ENCODE measurements around the gene PDZD4. TPM values are rescaled to one million over a fixed set of nuclear protein-coding genes. Genes with fewer than 3 reads are reported as not detected.

The PDZD4 gene
- polyA plus RNA-seq, 1 donor (not counting 4 experiments of a cell fraction or from before 2014, with no cell fraction given), result 0.05 TPM

GRCh38 chrX:153800746-153801145, 29.6 kb downstream of the PDZD4 start:
- no peak for TF ChIP-seq EZH2 (IDR thresholded peaks at IDR 0.05; ENCODE audit: low read length)
- TF ChIP-seq CTCF (optimal IDR thresholded peaks at IDR 0.05 in 1 of 3, IDR thresholded peaks at IDR 0.05 in 1 of 3, conservative IDR thresholded peaks at IDR 0.05 in 1 of 3; ENCODE audit: extremely low read depth in 1 of 3, insufficient read depth in 2 of 3, low read length in 3 of 3), result no peak
- Histone ChIP-seq H3K9ac (ENCODE audit: control insufficient read depth, extremely low read depth, insufficient read depth, low read length) (no peak overlapping the region), H2AFZ (ENCODE audit: control insufficient read depth, low read length) (no peak overlapping the region), H3K9me1 (ENCODE audit: control insufficient read depth, extremely low read depth, insufficient read depth, low read length) (no peaks in the 10 kb centered on the region), H4K20me1 (ENCODE audit: control insufficient read depth, extremely low read depth, insufficient read depth, low read length) (no peaks in the 10 kb centered on the region), H3K9me3 (ENCODE audit: control insufficient read depth, low read depth, low read length) (no peaks in the 10 kb centered on the region), H3K4me3 (ENCODE audit: control insufficient read depth in 2 of 3, extremely low read depth in 1 of 3, insufficient read depth in 2 of 3, low read depth in 1 of 3, low read length in 3 of 3) (no peak overlapping the region), H3K4me2 (ENCODE audit: control insufficient read depth, extremely low read depth, insufficient read depth, low read depth, low read length) (no peak overlapping the region), H3K36me3 (ENCODE audit: control insufficient read depth in 2 of 2, extremely low read depth in 1 of 2, insufficient read depth in 2 of 2, low read length in 2 of 2) (peaks cover 5 to 8% of the 10 kb centered on the region in 2 experiments), H3K27me3 (ENCODE audit: control insufficient read depth, extremely low read depth, insufficient read depth, low read length) (no peaks in the 10 kb centered on the region), H3K27ac (ENCODE audit: control insufficient read depth, insufficient read depth, low read length) (no peak overlapping the region), H3K79me2 (ENCODE audit: control insufficient read depth, insufficient read depth, low read length) (peaks cover 15% of the 10 kb centered on the region), H3K4me1 (ENCODE audit: control insufficient read depth, extremely low read depth, insufficient read depth, low read length) (no peaks in the 10 kb centered on the region)
- FAIRE-seq (no peak), DNase-seq (ENCODE audit: low read depth, low spot score) (no peak)
- dilution Hi-C loops (cut with MboI; ENCODE audit: extremely low pct_ligation_motif_present, low sequenced_read_pairs), result no loop called here

- no peak for TF ChIP-seq EZH2 (IDR thresholded peaks at IDR 0.05; ENCODE audit: low read length)
- TF ChIP-seq CTCF (optimal IDR thresholded peaks at IDR 0.05 in 1 of 3, IDR thresholded peaks at IDR 0.05 in 1 of 3, conservative IDR thresholded peaks at IDR 0.05 in 1 of 3; ENCODE audit: extremely low read depth in 1 of 3, insufficient read depth in 2 of 3, low read length in 3 of 3), result no peak
- no peak overlapping the region for H3K4me3 ChIP-seq (ENCODE audit: control insufficient read depth in 2 of 3, extremely low read depth in 1 of 3, insufficient read depth in 2 of 3, low read depth in 1 of 3, low read length in 3 of 3)
- dilution Hi-C loops (cut with MboI; ENCODE audit: extremely low pct_ligation_motif_present, low sequenced_read_pairs), result no loop called here
- no peak overlapping the region for H3K9ac ChIP-seq (ENCODE audit: control insufficient read depth, extremely low read depth, insufficient read depth, low read length)
- H3K36me3 ChIP-seq (ENCODE audit: control insufficient read depth in 2 of 2, extremely low read depth in 1 of 2, insufficient read depth in 2 of 2, low read length in 2 of 2), result peaks cover 5 to 9% of the 10 kb centered on the region in 2 experiments
- FAIRE-seq (no peak), DNase-seq (ENCODE audit: low read depth, low spot score) (no peak)
- H3K9me1 ChIP-seq (ENCODE audit: control insufficient read depth, extremely low read depth, insufficient read depth, low read length), result no peaks in the 10 kb centered on the region
- H4K20me1 ChIP-seq (ENCODE audit: control insufficient read depth, extremely low read depth, insufficient read depth, low read length), result no peaks in the 10 kb centered on the region
- peaks cover 20% of the 10 kb centered on the region for H3K79me2 ChIP-seq (ENCODE audit: control insufficient read depth, insufficient read depth, low read length)
- H3K4me1 ChIP-seq (ENCODE audit: control insufficient read depth, extremely low read depth, insufficient read depth, low read length), result no peaks in the 10 kb centered on the region
- no peaks in the 10 kb centered on the region for H3K9me3 ChIP-seq (ENCODE audit: control insufficient read depth, low read depth, low read length)
- no peak overlapping the region for H3K27ac ChIP-seq (ENCODE audit: control insufficient read depth, insufficient read depth, low read length)
- no peak overlapping the region for H2AFZ ChIP-seq (ENCODE audit: control insufficient read depth, low read length)
- no peaks in the 10 kb centered on the region for H3K27me3 ChIP-seq (ENCODE audit: control insufficient read depth, extremely low read depth, insufficient read depth, low read length)
- no peak overlapping the region for H3K4me2 ChIP-seq (ENCODE audit: control insufficient read depth, extremely low read depth, insufficient read depth, low read depth, low read length)
These were observed 30.1 kb downstream of the PDZD4 start for GRCh38 chrX:153800177-153800722.

Measured in keratinocyte (primary cell).